AG04449 (cell line): ENCODE results near the gene SUCLG2.

Experiments used
- CTCF ChIA-PET: fragments of 350-600 bp; formaldehyde crosslinking; extraction: SDS; loops from one replicate; lab custom pipeline; 2021; ENCODE audit warnings: antibody characterized with exemption; lab: Yijun Ruan, JAX
- POLR2A ChIA-PET: fragments of 400-600, 350-600 bp; formaldehyde crosslinking; extraction: SDS; loops from one replicate; lab custom pipeline; 2020; ENCODE audit warnings: antibody characterized with exemption, inconsistent platforms; lab: Yijun Ruan, JAX
- DNase-seq: peaks from one replicate; pipeline ENCODE4 v3.0.0-alpha.2; 2010; ENCODE audit warnings: low read depth, low spot score
- H3K4me3 ChIP-seq: 2 replicates; pipeline ENCODE4 v1.5.1; 2011; ENCODE audit warnings: low read depth, mild to moderate bottlenecking, control low read depth, low read length
- CTCF ChIP-seq: IDR thresholded peaks from one replicate; pipeline ENCODE4 v1.5.1; 2011; ENCODE audit warnings: mild to moderate bottlenecking, moderate library complexity, low read length, control low read depth, inconsistent platforms; ENCODE audit not compliant: insufficient read depth; ENCODE audit errors: missing control alignments

The SUCLG2 gene

DNA sequence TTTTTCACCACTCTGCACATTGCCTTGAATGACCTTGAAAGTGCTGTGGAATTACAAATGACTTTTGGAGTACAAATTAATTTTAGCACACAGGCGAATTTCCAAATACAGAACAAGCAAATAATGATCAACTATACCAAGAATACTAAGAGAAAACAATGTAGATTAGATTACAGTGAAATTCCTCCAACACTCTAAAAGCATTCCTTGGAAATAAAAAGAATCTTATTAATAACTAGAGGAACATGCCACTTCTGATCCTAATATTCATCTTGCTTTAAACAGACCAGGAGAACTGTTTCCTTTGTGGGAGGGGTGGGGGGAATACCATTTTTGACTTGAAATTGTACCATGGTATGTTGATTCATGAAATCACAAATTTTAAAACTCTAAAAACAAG, 167.5 kb downstream of the SUCLG2 start:
- CTCF ChIA-PET = no interaction called here
- DNase-seq = no peak
- POLR2A ChIA-PET = no interaction called here
- no peak for TF ChIP-seq CTCF
- H3K4me3 ChIP-seq = no peak overlapping the region

GRCh38 chr3:67484085-67484484, 170.3 kb downstream of the SUCLG2 start:
- ChIA-PET POLR2A (no interaction called here), CTCF (interaction anchor here (0.6 kb wide), 1 partner anchor 12 kb away, joined by 3 read pairs; no protein-coding TSS in a partner anchor)
- DNase-seq = no peak
- no peak for TF ChIP-seq CTCF
- H3K4me3 ChIP-seq = no peak overlapping the region

- CTCF ChIA-PET = no interaction called here
Measured at GRCh38 chr3:67481126-67481525, 173.3 kb downstream of the SUCLG2 start.

DNA sequence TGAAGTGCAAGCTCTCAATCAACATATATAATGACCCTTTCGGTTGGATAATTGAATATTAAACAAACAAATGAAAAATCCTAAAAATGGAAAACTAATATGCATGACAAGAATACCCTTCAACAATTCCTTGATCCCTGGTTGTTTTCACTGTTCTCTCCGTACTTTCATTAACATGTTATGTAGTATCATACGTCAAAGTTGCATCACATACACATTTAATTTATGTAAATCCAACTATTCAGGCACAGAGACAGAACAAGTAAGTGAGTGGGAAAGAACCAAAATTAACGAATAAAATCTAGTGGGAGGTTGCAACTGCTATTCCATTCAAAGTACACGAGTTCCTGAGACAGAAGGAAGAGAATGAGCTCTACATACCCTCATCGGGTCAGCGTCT, 176.0 kb downstream of the SUCLG2 start:
- ChIA-PET POLR2A (no interaction called here), CTCF (no interaction called here)
- H3K4me3 ChIP-seq = no peak overlapping the region
- no peak for TF ChIP-seq CTCF
- DNase-seq = no peak

More at GRCh38 chr3:67481126-67481525, 173.3 kb downstream of the SUCLG2 start:
- TF ChIP-seq CTCF = no peak
- POLR2A ChIA-PET = no interaction called here
- no peak overlapping the region for H3K4me3 ChIP-seq
- DNase-seq = no peak

DNA sequence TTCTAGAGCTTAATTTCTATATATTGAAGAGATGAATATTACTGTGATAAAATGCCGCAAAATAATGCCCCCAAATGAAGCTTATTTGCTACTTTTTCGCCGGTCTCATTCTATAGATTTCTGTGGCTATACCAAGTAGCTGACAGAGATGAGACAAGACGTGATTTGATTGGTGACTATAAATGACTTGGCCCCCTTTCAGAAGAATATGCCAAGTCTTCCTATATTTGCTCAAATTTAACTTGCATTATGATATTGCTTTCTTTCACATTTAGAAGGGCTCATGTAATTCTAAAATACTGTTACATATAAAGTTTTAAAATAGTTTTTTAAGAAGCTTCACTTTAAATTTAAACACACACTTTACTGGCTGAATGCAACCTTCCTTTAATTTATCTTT, 180.1 kb downstream of the SUCLG2 start:
- DNase-seq = no peak
- H3K4me3 ChIP-seq = no peak overlapping the region
- TF ChIP-seq CTCF = no peak
- ChIA-PET POLR2A (no interaction called here), CTCF (no interaction called here)

DNA sequence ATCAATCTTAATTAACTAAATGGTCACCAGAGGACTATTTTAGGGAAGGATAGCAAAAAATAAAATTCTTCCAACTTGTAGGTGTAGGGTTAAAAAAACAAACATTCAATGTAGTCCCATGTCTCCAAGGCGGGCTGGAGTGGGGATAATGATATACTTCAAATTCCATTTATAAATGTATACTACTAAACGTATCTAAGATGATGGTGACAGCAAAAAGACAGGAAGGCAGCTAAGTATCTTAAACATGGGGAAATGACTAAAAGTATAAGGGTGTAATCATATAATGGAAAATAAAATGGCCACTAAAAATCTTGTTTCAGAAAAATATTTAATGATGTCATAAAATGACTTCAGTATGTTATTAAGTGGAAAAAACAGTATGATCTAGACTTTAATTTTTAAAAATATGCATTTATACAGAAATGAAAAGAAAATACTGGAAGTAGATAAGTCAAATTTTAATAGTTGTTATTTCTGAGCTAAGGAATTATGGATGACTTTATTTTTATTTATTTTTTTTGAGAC, 181.7 kb downstream of the SUCLG2 start:
- POLR2A ChIA-PET = no interaction called here
- CTCF ChIA-PET = interaction anchor here (1.5 kb wide), 1 partner anchor 9 kb away, joined by 5 read pairs; no protein-coding TSS in a partner anchor
- no peak overlapping the region for H3K4me3 ChIP-seq
- TF ChIP-seq CTCF = no peak
- no peak for DNase-seq
